Stomach (tissue), 9 donors: Measurements from ENCODE around the gene BCL2L11. TPM values are rescaled to one million over a fixed set of nuclear protein-coding genes. Genes with fewer than 3 reads are reported as not detected.

Experiments used
- DNase-seq, 2 donors: peaks; one replicate each; pipeline versions ENCODE4 v3.0.0 to v3.0.0-alpha.2; 2013 to 2019
- H3K27ac ChIP-seq, 5 donors: fragments of 200-600 bp in 4 of 5; sonication (generic) in 4 of 5; one replicate each; pipeline ENCODE4 v1.5.1; 2013 to 2019; ENCODE audit warnings: mild to moderate bottlenecking in 1 of 5, moderate library complexity in 1 of 5
- H3K27me3 ChIP-seq, 3 donors: fragments of 200-600 bp; sonication (generic); one replicate each; pipeline ENCODE4 v1.5.1; 2017 to 2019; ENCODE audit warnings: mixed run types in 1 of 3
- H3K36me3 ChIP-seq, 4 donors: fragments of 200-600 bp; sonication (generic); 1 replicate in 3 of 4; 2 replicates in 1 of 4; pipeline ENCODE4 v1.5.1; 2016 to 2019
- H3K4me1 ChIP-seq, 4 donors: fragments of 200-600 bp; sonication (generic); one replicate each; pipeline ENCODE4 v1.5.1; 2016 to 2019
- H3K4me3 ChIP-seq, 4 donors: fragments of 200-600 bp; sonication (generic) in 3 of 4; one replicate each; pipeline ENCODE4 v1.5.1; 2016 to 2019; ENCODE audit warnings: mild to moderate bottlenecking in 1 of 4
- H3K9me3 ChIP-seq, 4 donors: fragments of 200-600 bp; sonication (generic); one replicate each; pipeline ENCODE4 v1.5.1; 2016 to 2019
- EP300 ChIP-seq: sonication (generic); formaldehyde crosslinking; IDR thresholded peaks from one replicate; pipeline ENCODE4 v1.6.1; 2017; ENCODE audit warnings: antibody characterized with exemption
- POLR2A ChIP-seq, 4 donors: fragments of 450-650 bp; IDR thresholded peaks; one replicate each; pipeline ENCODE4 v1.6.1; 2016; ENCODE audit warnings: antibody characterized with exemption in 4 of 4, control low read depth in 2 of 4, mild to moderate bottlenecking in 1 of 4, moderate library complexity in 1 of 4
- POLR2AphosphoS5 ChIP-seq, 3 donors: sonication (generic); formaldehyde crosslinking; IDR thresholded peaks; one replicate each; pipeline ENCODE4 v1.6.1; 2016; ENCODE audit warnings: antibody characterized with exemption in 3 of 3
- WGBS, 5 donors: extraction: QIAGEN DNeasy Blood & Tissue Kit in 3 of 5; methylation state at CpG; one replicate each; pipeline versions ENCODE4 v1.1.5 to v1.1.7; 2013 to 2018; 5-methylcytosine and 5-hydroxymethylcytosine counted together
- intact Hi-C: fragments of 100-400 bp; cut with DNase I; formaldehyde crosslinking; loops from one replicate; pipeline ENCODE4 v1.15.1; 2023; ENCODE audit warnings: low total_unique reads
- polyA plus RNA-seq, 3 donors: library from polyadenylated mRNA; stranded (reverse); fragments of 200-250 nt; gene quantifications; one replicate each; pipeline ENCODE4 v1.2.3, GENCODE V29; 2013
- total RNA-seq, 5 donors: library from RNA; depleted of rRNA; stranded (reverse); fragments of >200 nt; gene quantifications; one replicate each; pipeline versions ENCODE4 v1.1.0 to v1.2.3, GENCODE V29; 2014 to 2016
- TF ChIP-seq, protein P1 (sequence below), 7 experiments: fragments of 450-650 bp in 4 of 7; fragments of 200-600 bp in 3 of 7; sonication (generic) in 3 of 7; IDR thresholded peaks; one replicate each; pipeline ENCODE4 v1.5.1; 2016 to 2019; ENCODE audit warnings: antibody characterized with exemption in 7 of 7, control low read depth in 2 of 7, mild to moderate bottlenecking in 1 of 7
- donor health status: healthy with polysubstance abuse.
- donor health status: Bipolar disorder and iron deficiency.
- donor health status: healthy.

Gene BCL2L11
- total and polyA plus RNA-seq, 8 donors = 0.29 to 41.2 (median 4.8) TPM

DNA sequence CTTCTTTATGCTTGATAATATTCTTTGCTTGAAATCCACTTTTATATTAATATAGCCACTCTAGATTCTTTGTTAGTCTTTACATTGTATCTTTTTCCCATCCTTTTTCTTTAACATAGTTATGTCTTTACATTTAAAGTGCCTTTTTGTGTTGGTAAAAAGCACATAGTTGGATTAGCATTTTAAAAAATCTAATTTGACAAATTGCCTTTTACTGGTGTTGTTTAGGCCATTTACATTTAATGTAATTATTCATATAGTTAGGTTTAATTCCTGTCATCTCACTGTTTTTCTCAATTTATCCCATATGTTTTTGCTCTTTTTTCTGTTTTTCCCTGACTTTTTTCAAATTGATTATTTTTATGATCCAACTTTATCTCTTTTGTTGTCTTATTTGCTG lies 93.2 kb downstream of the BCL2L11 start:
- no peaks in the 10 kb centered on the region for H3K4me1 ChIP-seq
- H3K27ac ChIP-seq = no peak overlapping the region
- no peaks in the 10 kb centered on the region for H3K27me3 ChIP-seq
- no peaks in the 10 kb centered on the region for H3K36me3 ChIP-seq
- TF ChIP-seq, protein P1, sequence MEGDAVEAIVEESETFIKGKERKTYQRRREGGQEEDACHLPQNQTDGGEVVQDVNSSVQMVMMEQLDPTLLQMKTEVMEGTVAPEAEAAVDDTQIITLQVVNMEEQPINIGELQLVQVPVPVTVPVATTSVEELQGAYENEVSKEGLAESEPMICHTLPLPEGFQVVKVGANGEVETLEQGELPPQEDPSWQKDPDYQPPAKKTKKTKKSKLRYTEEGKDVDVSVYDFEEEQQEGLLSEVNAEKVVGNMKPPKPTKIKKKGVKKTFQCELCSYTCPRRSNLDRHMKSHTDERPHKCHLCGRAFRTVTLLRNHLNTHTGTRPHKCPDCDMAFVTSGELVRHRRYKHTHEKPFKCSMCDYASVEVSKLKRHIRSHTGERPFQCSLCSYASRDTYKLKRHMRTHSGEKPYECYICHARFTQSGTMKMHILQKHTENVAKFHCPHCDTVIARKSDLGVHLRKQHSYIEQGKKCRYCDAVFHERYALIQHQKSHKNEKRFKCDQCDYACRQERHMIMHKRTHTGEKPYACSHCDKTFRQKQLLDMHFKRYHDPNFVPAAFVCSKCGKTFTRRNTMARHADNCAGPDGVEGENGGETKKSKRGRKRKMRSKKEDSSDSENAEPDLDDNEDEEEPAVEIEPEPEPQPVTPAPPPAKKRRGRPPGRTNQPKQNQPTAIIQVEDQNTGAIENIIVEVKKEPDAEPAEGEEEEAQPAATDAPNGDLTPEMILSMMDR (IDR thresholded peaks at IDR 0.05) = no peak
- TF ChIP-seq EP300 = no peak
- no peak for TF ChIP-seq POLR2A (IDR thresholded peaks at IDR 0.05)
- TF ChIP-seq POLR2AphosphoS5 (IDR thresholded peaks at IDR 0.05) = no peak
- intact Hi-C loops = no loop called here
- no peak overlapping the region for H3K4me3 ChIP-seq
- no peak for DNase-seq
- peaks cover 0 to 19% (median 4%) of the 10 kb centered on the region in 4 donors for H3K9me3 ChIP-seq

DNA sequence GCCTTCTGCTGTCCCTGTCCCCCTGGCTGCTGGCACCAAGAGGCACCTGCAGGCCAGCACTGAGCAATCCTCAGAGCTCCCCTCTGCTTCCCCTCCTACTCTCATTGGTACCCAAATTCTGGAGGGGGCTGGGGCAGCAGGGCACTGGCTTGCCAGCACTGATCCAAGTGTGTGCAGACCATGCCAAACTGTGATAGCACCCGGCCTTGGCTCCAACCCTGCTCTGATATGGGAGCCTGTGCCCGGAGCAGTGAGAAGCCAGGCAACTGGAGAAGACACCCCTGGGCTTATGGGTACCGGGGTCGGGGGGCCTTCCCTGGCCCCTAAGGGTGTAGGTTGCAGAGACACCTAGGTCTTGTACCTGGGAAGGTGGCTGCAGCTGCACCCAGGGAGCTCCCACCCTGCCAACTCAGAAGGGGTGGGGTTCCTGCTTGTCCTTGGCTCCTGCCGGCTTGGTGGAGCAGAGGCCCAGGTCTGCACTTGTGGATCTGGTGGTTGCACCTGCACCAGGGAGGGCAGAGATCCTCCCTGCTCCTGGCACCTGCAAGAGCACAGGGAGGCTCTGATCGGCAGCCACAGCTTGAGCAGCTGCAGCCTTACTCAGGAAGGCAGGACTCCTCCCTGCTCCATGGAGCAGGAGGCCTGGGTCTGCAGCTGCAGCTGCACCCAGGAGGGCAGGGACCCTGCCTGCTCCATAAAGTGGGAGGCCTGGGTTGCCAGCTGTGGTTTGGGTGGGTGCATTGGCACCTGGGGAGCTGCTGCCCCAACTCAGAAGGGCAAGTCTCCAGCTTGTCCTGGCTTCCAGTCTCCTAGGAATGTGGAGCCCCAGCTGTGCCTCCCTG lies 96.3 kb downstream of the BCL2L11 start:
- intact Hi-C loops = no loop called here
- Histone ChIP-seq H3K9me3 (peaks cover 0 to 19% (median 4%) of the 10 kb centered on the region in 4 donors), H3K4me1 (no peaks in the 10 kb centered on the region), H3K4me3 (no peak overlapping the region), H3K36me3 (no peaks in the 10 kb centered on the region), H3K27me3 (no peaks in the 10 kb centered on the region), H3K27ac (no peak overlapping the region)
- no peak for DNase-seq
- 55 to 71% (median 65%) methylated on average over 3 to 6 of the region's 6 CpGs for WGBS, 5 donors
- no peak for TF ChIP-seq POLR2A (IDR thresholded peaks at IDR 0.05)
- TF ChIP-seq EP300 = no peak
- no peak for TF ChIP-seq POLR2AphosphoS5 (IDR thresholded peaks at IDR 0.05)
- TF ChIP-seq, protein P1 (IDR thresholded peaks at IDR 0.05) = no peak
